HL-60 (cell line): Measurements from ENCODE around the gene FARSA.
A peak's percentile ranks its signal among the peaks of the same experiment; 100 is the strongest.

Source experiments
- DNase-seq, 2 experiments: peaks; one replicate each; pipeline ENCODE4 v3.0.0-alpha.2; 2010 to 2020; ENCODE audit warnings: low read depth in 1 of 2, low spot score in 1 of 2
- H3K27ac ChIP-seq: fragments of 250-450 bp; sonication (Bioruptor Pico); replicated peaks from 2 replicates; pipeline ENCODE4 v1.5.1; 2020; ENCODE audit warnings: mild to moderate bottlenecking, moderate library complexity
- H3K27me3 ChIP-seq: fragments of 250-450 bp; sonication (Bioruptor Pico); 2 replicates; pipeline ENCODE4 v1.5.1; 2021; ENCODE audit warnings: mild to moderate bottlenecking, moderate library complexity; ENCODE audit not compliant: insufficient read depth, poor library complexity, severe bottlenecking
- H3K4me3 ChIP-seq: replicated peaks from 2 replicates; pipeline ENCODE4 v1.5.1; 2011; ENCODE audit warnings: mild to moderate bottlenecking, control low read depth, low read length; ENCODE audit not compliant: insufficient read depth
- GABPA ChIP-seq: IDR thresholded peaks from 2 replicates; pipeline ENCODE4 v1.6.1; 2012; ENCODE audit warnings: low read depth
- POLR2AphosphoS5 ChIP-seq: IDR thresholded peaks from 2 replicates; pipeline ENCODE4 v1.6.1; 2012; ENCODE audit warnings: low read depth
- SPI1 ChIP-seq: IDR thresholded peaks from 2 replicates; pipeline ENCODE4 v1.6.1; 2012; ENCODE audit warnings: low read depth, mild to moderate bottlenecking, borderline replicate concordance
- TF ChIP-seq, protein P1 (sequence below): IDR thresholded peaks from one replicate; pipeline ENCODE4 v1.5.1; 2011; ENCODE audit warnings: low read length, control low read depth, inconsistent platforms; ENCODE audit not compliant: insufficient read depth
- TF ChIP-seq, protein P2 (sequence below): IDR thresholded peaks from 2 replicates; pipeline ENCODE4 v1.6.1; 2012; ENCODE audit warnings: low read depth; ENCODE audit not compliant: insufficient replicate concordance

The FARSA gene

DNA sequence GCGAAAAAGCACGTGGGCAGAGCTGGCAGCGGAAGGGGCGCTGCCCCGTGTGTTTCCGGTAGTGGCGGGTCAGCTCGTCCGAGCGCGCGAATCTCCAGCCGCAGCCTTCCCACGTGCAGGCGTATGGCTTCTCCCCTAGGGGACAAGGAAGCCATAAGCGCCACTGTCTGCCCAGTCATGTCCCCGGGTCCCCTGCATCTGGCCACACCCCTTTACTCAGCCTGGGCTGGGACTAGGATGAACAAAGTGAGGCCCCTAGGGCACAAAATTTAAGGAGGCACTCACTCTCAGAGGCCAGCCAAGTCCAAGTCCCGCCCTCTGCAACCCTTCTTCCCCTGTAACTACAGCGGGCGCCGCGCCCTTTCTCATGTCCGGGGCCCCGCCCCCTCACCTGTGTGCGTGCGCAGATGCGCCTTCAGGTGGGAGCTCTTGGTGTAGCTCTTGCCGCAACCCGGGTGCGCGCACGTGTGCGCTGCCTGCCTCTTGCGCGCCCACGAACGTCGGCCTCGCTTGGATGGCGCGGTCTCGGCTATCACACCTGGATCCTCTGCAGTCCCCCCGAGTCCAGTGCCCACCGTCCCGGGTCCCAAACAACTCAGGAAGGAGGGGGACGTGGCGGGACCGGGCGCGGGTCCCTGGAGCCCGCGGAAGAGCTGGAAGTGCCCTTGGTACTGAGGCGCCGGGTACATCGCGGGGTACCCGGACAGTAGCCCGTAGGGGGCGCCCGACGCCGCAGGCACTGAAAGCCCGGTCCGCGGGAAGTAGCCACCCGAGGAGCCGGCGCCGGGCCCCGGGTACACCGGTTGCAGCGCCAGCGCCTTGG is 48.4 kb downstream of the FARSA start:
- DNase-seq: peak; percentile 93 to 96
- no peaks in the 10 kb centered on the region for H3K27me3 ChIP-seq
- H3K4me3 ChIP-seq: peak overlapping the region; percentile 45
- TF ChIP-seq, protein P1, sequence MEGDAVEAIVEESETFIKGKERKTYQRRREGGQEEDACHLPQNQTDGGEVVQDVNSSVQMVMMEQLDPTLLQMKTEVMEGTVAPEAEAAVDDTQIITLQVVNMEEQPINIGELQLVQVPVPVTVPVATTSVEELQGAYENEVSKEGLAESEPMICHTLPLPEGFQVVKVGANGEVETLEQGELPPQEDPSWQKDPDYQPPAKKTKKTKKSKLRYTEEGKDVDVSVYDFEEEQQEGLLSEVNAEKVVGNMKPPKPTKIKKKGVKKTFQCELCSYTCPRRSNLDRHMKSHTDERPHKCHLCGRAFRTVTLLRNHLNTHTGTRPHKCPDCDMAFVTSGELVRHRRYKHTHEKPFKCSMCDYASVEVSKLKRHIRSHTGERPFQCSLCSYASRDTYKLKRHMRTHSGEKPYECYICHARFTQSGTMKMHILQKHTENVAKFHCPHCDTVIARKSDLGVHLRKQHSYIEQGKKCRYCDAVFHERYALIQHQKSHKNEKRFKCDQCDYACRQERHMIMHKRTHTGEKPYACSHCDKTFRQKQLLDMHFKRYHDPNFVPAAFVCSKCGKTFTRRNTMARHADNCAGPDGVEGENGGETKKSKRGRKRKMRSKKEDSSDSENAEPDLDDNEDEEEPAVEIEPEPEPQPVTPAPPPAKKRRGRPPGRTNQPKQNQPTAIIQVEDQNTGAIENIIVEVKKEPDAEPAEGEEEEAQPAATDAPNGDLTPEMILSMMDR: peak; percentile 51
- TF ChIP-seq POLR2AphosphoS5 (peak; percentile 66), GABPA (peak; percentile 35; the same call in 1 of the 2 replicates), SPI1 (no peak)
- TF ChIP-seq, protein P2, sequence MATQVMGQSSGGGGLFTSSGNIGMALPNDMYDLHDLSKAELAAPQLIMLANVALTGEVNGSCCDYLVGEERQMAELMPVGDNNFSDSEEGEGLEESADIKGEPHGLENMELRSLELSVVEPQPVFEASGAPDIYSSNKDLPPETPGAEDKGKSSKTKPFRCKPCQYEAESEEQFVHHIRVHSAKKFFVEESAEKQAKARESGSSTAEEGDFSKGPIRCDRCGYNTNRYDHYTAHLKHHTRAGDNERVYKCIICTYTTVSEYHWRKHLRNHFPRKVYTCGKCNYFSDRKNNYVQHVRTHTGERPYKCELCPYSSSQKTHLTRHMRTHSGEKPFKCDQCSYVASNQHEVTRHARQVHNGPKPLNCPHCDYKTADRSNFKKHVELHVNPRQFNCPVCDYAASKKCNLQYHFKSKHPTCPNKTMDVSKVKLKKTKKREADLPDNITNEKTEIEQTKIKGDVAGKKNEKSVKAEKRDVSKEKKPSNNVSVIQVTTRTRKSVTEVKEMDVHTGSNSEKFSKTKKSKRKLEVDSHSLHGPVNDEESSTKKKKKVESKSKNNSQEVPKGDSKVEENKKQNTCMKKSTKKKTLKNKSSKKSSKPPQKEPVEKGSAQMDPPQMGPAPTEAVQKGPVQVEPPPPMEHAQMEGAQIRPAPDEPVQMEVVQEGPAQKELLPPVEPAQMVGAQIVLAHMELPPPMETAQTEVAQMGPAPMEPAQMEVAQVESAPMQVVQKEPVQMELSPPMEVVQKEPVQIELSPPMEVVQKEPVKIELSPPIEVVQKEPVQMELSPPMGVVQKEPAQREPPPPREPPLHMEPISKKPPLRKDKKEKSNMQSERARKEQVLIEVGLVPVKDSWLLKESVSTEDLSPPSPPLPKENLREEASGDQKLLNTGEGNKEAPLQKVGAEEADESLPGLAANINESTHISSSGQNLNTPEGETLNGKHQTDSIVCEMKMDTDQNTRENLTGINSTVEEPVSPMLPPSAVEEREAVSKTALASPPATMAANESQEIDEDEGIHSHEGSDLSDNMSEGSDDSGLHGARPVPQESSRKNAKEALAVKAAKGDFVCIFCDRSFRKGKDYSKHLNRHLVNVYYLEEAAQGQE: peak; percentile 61
- H3K27ac ChIP-seq: peak overlapping the region; percentile 66

DNA sequence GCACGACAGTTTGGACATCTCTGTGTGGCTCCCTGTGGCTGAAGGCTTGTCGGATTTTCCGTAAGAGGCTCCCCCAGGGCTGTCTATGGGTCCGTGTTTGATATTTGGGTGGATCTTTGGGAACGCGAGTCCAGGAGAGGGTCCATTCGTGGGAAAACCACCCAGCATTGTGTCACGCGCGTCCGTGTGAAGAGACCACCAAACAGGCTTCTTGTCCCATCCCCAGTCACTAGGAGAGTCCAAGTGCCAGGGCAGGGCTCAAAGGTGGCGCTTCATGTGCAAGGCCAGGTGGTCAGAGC is 48.9 kb downstream of the FARSA start:
- Histone ChIP-seq H3K27me3 (no peaks in the 10 kb centered on the region), H3K27ac (peak overlapping the region; percentile 66), H3K4me3 (no peak overlapping the region)
- TF ChIP-seq POLR2AphosphoS5: no peak
- no peak; the same call in 1 of the 2 replicates for TF ChIP-seq GABPA
- TF ChIP-seq, protein P2: no peak
- TF ChIP-seq SPI1: no peak
- DNase-seq: no peak

DNA sequence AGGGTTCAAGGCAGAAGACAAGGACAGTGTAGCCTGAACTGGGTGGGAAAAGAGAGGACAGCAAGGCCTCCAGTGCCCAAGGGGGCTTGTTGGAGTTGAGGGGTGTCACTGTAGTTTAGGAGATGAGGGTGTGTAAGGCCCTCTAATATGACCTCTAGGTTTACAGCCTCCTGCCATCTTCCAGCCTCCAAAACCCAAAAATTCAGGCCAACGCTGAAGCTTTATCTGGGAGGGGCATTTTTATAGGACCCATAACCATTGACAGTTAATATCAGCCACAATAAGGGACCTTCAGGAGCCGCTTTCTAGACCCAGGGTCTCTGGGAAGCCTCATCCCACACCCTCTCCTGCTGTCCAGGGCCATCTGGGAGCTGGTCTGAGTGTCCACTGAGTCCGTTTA is 49.3 kb downstream of the FARSA start:
- DNase-seq: no peak
- TF ChIP-seq, protein P2: no peak
- TF ChIP-seq, protein P1: no peak
- TF ChIP-seq GABPA (no peak), POLR2AphosphoS5 (no peak), SPI1 (no peak)
- Histone ChIP-seq H3K4me3 (no peak overlapping the region), H3K27ac (peak overlapping the region; percentile 66), H3K27me3 (no peaks in the 10 kb centered on the region)
